Keratinocyte (primary cell): ENCODE measurements around the gene STARD10. TPM values are rescaled to one million over a fixed set of nuclear protein-coding genes. Genes with fewer than 3 reads are reported as not detected.

ENCODE experiments used
- DNase-seq: peaks from one replicate; pipeline ENCODE4 v3.0.0-alpha.2; 2011; ENCODE audit warnings: low read depth, missing footprints, low spot score
- FAIRE-seq: peaks from 2 replicates; lab custom pipeline; 2011; peaks lifted over from hg19 to GRCh38; lab: Jason Lieb, UNC
- H2AFZ ChIP-seq: 2 replicates; pipeline ENCODE4 v1.6.0; 2012; ENCODE audit warnings: low read length, control low read depth, inconsistent platforms; ENCODE audit not compliant: control insufficient read depth
- H3K27ac ChIP-seq: 2 replicates; pipeline ENCODE4 v1.5.1; 2011; ENCODE audit warnings: low read length; ENCODE audit not compliant: control insufficient read depth, insufficient read depth
- H3K27me3 ChIP-seq: 3 replicates; pipeline ENCODE4 v1.6.0; 2011; ENCODE audit warnings: low read length; ENCODE audit not compliant: control insufficient read depth, insufficient read depth; ENCODE audit errors: extremely low read depth
- H3K36me3 ChIP-seq, 2 experiments: 2 replicates in 1 of 2; 3 replicates in 1 of 2; pipeline ENCODE4 v1.5.1; 2011; ENCODE audit warnings: low read length in 2 of 2, mild to moderate bottlenecking in 1 of 2; ENCODE audit not compliant: control insufficient read depth in 2 of 2, insufficient read depth in 2 of 2; ENCODE audit errors: extremely low read depth in 1 of 2
- H3K4me1 ChIP-seq: 3 replicates; pipeline ENCODE4 v1.5.1; 2011; ENCODE audit warnings: low read length; ENCODE audit not compliant: control insufficient read depth, insufficient read depth; ENCODE audit errors: extremely low read depth
- H3K4me2 ChIP-seq: 3 replicates; pipeline ENCODE4 v1.6.0; 2011; ENCODE audit warnings: low read depth, low read length; ENCODE audit not compliant: control insufficient read depth, insufficient read depth; ENCODE audit errors: extremely low read depth
- H3K4me3 ChIP-seq, 3 experiments: fragments of 200-600 bp in 1 of 3; sonication (generic) in 1 of 3; 2 replicates in 2 of 3; 3 replicates in 1 of 3; pipeline ENCODE4 v1.5.1; 2011 to 2016; ENCODE audit warnings: low read length in 3 of 3, mild to moderate bottlenecking in 3 of 3, control low read depth in 2 of 3, inconsistent platforms in 1 of 3, low read depth in 1 of 3, mixed read lengths in 1 of 3, mixed run types in 1 of 3, moderate library complexity in 1 of 3; ENCODE audit not compliant: control insufficient read depth in 2 of 3, insufficient read depth in 2 of 3; ENCODE audit errors: extremely low read depth in 1 of 3
- H3K79me2 ChIP-seq: 2 replicates; pipeline ENCODE4 v1.6.0; 2012; ENCODE audit warnings: low read length; ENCODE audit not compliant: control insufficient read depth, insufficient read depth
- H3K9ac ChIP-seq: 3 replicates; pipeline ENCODE4 v1.6.0; 2011; ENCODE audit warnings: low read length; ENCODE audit not compliant: control insufficient read depth, insufficient read depth; ENCODE audit errors: extremely low read depth
- H3K9me1 ChIP-seq: 3 replicates; pipeline ENCODE4 v1.6.0; 2011; ENCODE audit warnings: low read length; ENCODE audit not compliant: control insufficient read depth, insufficient read depth; ENCODE audit errors: extremely low read depth
- H3K9me3 ChIP-seq: 2 replicates; pipeline ENCODE4 v1.5.1; 2012; ENCODE audit warnings: low read depth, low read length; ENCODE audit not compliant: control insufficient read depth
- H4K20me1 ChIP-seq: 3 replicates; pipeline ENCODE4 v1.6.0; 2011; ENCODE audit warnings: low read length; ENCODE audit not compliant: control insufficient read depth, insufficient read depth; ENCODE audit errors: extremely low read depth
- EZH2 ChIP-seq: IDR thresholded peaks from one replicate; pipeline ENCODE4 v1.6.1; 2012; ENCODE audit warnings: inconsistent platforms, mild to moderate bottlenecking, low read length, moderate library complexity
- dilution Hi-C: fragments of 300-500 bp; cut with MboI; formaldehyde crosslinking; loops from one replicate; pipeline ENCODE4 v1.7.0; 2020; ENCODE audit warnings: low sequenced_read_pairs; ENCODE audit not compliant: extremely low pct_ligation_motif_present
- polyA minus RNA-seq, 3 experiments: library from RNA; depleted of rRNA, polyadenylated mRNA; stranded (reverse); fragments of >200 nt; gene quantifications; 1 replicate in 1 of 3; 2 replicates in 1 of 3; 3 replicates in 1 of 3; pipeline ENCODE4 v1.2.3, GENCODE V29; 2011
- polyA plus RNA-seq, 5 experiments: library from polyadenylated mRNA; depleted of rRNA in 3 of 5; stranded (reverse) in 3 of 5; stranded (forward) in 1 of 5; unstranded in 1 of 5; fragments of >200 nt; gene quantifications; 1 replicate in 1 of 5; 2 replicates in 3 of 5; 3 replicates in 1 of 5; pipeline versions ENCODE4 v1.2.1 to v1.2.3, GENCODE V29; 2011 to 2012; ENCODE audit warnings: missing spikeins in 2 of 5, low read depth in 1 of 5, low replicate concordance in 1 of 5
- TF ChIP-seq, protein P1 (sequence below), 3 experiments: IDR thresholded peaks in 1 of 3; conservative IDR thresholded peaks in 1 of 3; optimal IDR thresholded peaks in 1 of 3; 2 replicates in 2 of 3; 3 replicates in 1 of 3; pipeline versions ENCODE3 to v1.5.1; 2011; ENCODE audit warnings: low read length in 3 of 3, mild to moderate bottlenecking in 3 of 3, moderate library complexity in 2 of 3, control low read depth in 1 of 3, inconsistent platforms in 1 of 3; ENCODE audit not compliant: insufficient read depth in 2 of 3; ENCODE audit errors: extremely low read depth in 1 of 3

Gene STARD10, protein sequence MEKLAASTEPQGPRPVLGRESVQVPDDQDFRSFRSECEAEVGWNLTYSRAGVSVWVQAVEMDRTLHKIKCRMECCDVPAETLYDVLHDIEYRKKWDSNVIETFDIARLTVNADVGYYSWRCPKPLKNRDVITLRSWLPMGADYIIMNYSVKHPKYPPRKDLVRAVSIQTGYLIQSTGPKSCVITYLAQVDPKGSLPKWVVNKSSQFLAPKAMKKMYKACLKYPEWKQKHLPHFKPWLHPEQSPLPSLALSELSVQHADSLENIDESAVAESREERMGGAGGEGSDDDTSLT
- polyA plus RNA-seq: 67.0 to 115 TPM (median 79.2 TPM) in 3 replicates
- polyA plus RNA-seq (2011; ENCODE audit: low read depth): 37.5 TPM
- polyA plus RNA-seq (2011; cell fraction: cytosol; rRNA removed): 85.7 and 109 TPM in 2 replicates
- polyA plus RNA-seq (2011; cell fraction: nucleus; rRNA removed): 33.0 and 34.4 TPM in 2 replicates
- polyA plus RNA-seq (2012; ENCODE audit: low replicate concordance): 60.4 and 67.0 TPM in 2 replicates
- 60.1 to 123 TPM (median 113 TPM) in 3 replicates for polyA minus RNA-seq
- polyA minus RNA-seq (2011; cell fraction: cytosol; rRNA and poly(A)+ RNA removed): 104 TPM
- 18.1 and 21.2 TPM in 2 replicates for polyA minus RNA-seq (2011; cell fraction: nucleus; rRNA and poly(A)+ RNA removed)

DNA sequence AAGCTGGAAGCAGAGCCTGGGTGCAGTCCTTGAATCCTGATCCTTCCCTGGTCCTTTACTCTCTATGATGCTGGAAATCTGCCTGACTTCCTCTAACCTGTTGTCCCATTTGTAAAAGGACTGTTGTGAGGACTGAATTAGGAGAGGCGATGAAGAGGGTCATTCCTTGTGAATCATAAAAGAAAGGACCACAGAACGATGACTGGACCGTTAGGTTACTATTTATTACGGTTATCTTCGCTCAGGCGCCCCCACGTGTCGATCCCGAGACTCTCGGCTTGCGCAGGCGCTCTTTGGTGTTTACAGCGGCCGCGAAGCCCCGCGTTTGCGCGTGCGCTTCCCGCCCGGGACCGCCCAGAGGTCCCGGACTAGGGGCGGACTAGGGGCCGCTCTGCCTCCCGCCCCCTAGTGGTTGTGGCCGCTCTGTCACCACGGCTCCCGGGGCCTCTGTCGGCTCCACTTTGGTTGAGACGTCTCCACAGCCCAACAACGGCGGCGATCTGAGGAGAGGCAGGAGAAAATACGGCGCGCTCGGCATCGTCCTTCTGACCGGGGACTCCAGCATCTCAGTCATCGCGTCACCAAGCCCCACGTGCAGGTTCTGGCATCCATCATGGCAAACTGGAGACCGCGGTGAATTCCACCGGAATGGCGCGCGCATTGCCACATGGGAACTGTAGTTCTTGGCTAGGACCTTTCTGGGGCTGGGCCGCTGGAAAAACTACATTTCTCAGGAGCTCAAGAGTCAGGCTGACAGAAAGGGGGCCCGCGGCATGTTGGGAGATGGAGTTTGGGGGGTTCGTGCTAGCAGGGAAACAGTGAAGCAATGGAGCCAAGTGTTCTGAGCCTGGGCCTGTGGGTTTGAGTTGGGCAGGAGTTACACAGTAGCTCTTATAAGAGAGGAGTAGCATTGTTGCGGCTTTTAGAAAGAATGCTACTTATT is at the start of gene STARD10:
STARD10 (minus strand) TSS at position 623 of the 943 bp plus-strand sequence. CDS start 12,866 bp downstream, outside the sequence.
- Histone ChIP-seq H3K9me3 (no peaks in the 10 kb centered on the region), H3K4me3 (peak within 1 kb of the TSS; percentile 59 to 84 (median 74)), H3K36me3 (no peaks in the 10 kb centered on the region), H3K4me2 (peak within 1 kb of the TSS; percentile 90), H3K9ac (peak within 1 kb of the TSS; percentile 86), H3K27me3 (no peaks in the 10 kb centered on the region), H3K27ac (peak within 1 kb of the TSS; percentile 92), H3K79me2 (no peaks in the 10 kb centered on the region), H4K20me1 (no peaks in the 10 kb centered on the region), H3K4me1 (peaks cover 24% of the 10 kb centered on the region), H2AFZ (peak within 1 kb of the TSS; percentile 97), H3K9me1 (no peaks in the 10 kb centered on the region)
- dilution Hi-C loops: no loop called here
- DNase-seq: no peak
- TF ChIP-seq, protein P1, sequence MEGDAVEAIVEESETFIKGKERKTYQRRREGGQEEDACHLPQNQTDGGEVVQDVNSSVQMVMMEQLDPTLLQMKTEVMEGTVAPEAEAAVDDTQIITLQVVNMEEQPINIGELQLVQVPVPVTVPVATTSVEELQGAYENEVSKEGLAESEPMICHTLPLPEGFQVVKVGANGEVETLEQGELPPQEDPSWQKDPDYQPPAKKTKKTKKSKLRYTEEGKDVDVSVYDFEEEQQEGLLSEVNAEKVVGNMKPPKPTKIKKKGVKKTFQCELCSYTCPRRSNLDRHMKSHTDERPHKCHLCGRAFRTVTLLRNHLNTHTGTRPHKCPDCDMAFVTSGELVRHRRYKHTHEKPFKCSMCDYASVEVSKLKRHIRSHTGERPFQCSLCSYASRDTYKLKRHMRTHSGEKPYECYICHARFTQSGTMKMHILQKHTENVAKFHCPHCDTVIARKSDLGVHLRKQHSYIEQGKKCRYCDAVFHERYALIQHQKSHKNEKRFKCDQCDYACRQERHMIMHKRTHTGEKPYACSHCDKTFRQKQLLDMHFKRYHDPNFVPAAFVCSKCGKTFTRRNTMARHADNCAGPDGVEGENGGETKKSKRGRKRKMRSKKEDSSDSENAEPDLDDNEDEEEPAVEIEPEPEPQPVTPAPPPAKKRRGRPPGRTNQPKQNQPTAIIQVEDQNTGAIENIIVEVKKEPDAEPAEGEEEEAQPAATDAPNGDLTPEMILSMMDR (optimal IDR thresholded peaks at IDR 0.05 in 1 of 3, IDR thresholded peaks at IDR 0.05 in 1 of 3, conservative IDR thresholded peaks at IDR 0.05 in 1 of 3; ENCODE audit: extremely low read depth in 1 of 3, insufficient read depth in 2 of 3, low read length in 3 of 3): peak in 2 of 3 experiments; percentile 86 to 96
- no peak for TF ChIP-seq EZH2
- peak; percentile 86 for FAIRE-seq

DNA sequence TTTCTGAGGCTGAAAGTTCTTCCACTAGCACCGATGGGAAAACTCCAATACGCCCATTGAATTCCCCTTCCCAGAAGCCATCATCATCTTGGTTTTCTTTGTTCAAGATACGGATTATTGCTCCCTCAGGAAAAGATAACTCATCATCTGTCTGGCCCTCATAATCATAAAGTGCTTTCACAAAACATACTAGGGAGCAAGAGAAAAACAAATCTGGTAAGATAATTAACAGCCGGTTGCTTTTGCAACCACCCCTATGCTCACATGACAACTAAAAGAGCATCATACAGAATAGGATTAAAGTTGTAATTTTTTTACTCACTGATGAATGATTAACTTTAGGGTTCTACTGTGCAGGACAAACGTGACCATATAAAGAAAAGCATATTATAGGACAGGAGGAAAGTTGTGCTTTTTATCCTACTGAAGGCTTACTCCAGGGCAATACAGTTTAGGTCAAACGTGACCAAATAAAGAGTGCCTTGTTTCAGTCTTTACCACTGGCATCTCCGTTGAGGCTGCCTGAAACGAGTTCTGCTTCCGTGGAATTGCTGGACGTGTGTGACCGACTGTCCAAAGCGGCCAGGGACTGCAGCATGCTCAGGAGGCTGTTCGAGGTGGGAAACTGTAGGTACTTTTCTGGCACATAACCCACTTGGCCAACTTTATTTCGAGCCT is 48.9 kb upstream of the STARD10 start:
- Histone ChIP-seq H3K36me3 (peaks cover 0 to 10% of the 10 kb centered on the region in 2 experiments), H3K9ac (no peak overlapping the region), H3K79me2 (no peaks in the 10 kb centered on the region), H3K4me1 (peaks cover 17% of the 10 kb centered on the region), H3K27me3 (no peaks in the 10 kb centered on the region), H3K4me2 (no peak overlapping the region), H2AFZ (no peak overlapping the region), H3K4me3 (no peak overlapping the region), H3K9me3 (no peaks in the 10 kb centered on the region), H3K9me1 (no peaks in the 10 kb centered on the region), H3K27ac (no peak overlapping the region), H4K20me1 (no peaks in the 10 kb centered on the region)
- dilution Hi-C loops: no loop called here
- no peak for FAIRE-seq
- no peak for DNase-seq
- TF ChIP-seq, protein P1 (optimal IDR thresholded peaks at IDR 0.05 in 1 of 3, IDR thresholded peaks at IDR 0.05 in 1 of 3, conservative IDR thresholded peaks at IDR 0.05 in 1 of 3; ENCODE audit: extremely low read depth in 1 of 3, insufficient read depth in 2 of 3, low read length in 3 of 3): no peak
- no peak for TF ChIP-seq EZH2
